Neural progenitor cell (in vitro differentiated cells): Measurements from ENCODE around the gene SMAD7.

Source experiments
- EZH2 ChIP-seq: fragments of 200-600 bp; sonication (generic); IDR thresholded peaks from 2 replicates; pipeline ENCODE4 v1.6.1; 2017; ENCODE audit warnings: antibody characterized with exemption, mild to moderate bottlenecking, moderate library complexity
- EZH2phosphoT487 ChIP-seq: fragments of 200-600 bp; sonication (generic); IDR thresholded peaks from 2 replicates; pipeline ENCODE4 v1.6.1; 2017; ENCODE audit warnings: antibody characterized with exemption
- TF ChIP-seq, protein P1 (sequence below): fragments of 200-600 bp; sonication (generic); IDR thresholded peaks from 2 replicates; pipeline ENCODE4 v1.5.1; 2017; ENCODE audit warnings: antibody characterized with exemption, mild to moderate bottlenecking

DNA sequence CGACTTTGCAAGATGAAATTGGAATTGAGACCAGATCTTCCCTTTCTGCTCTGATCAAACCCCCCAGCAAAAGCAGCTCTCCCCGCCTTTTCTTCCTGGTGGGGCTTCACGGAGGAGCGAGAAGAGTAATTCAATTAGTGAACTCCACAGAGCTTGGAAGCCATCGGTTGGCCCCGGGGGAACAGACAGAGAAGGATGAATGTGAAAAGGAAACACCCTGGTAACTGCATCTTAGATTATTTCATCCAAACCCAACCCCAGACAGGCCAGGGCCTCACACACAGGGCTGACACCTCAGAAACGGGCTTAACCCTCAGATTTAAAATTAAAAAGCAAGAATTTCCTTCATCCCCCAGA is 18.3 kb downstream of the SMAD7 start:
- TF ChIP-seq, protein P1, sequence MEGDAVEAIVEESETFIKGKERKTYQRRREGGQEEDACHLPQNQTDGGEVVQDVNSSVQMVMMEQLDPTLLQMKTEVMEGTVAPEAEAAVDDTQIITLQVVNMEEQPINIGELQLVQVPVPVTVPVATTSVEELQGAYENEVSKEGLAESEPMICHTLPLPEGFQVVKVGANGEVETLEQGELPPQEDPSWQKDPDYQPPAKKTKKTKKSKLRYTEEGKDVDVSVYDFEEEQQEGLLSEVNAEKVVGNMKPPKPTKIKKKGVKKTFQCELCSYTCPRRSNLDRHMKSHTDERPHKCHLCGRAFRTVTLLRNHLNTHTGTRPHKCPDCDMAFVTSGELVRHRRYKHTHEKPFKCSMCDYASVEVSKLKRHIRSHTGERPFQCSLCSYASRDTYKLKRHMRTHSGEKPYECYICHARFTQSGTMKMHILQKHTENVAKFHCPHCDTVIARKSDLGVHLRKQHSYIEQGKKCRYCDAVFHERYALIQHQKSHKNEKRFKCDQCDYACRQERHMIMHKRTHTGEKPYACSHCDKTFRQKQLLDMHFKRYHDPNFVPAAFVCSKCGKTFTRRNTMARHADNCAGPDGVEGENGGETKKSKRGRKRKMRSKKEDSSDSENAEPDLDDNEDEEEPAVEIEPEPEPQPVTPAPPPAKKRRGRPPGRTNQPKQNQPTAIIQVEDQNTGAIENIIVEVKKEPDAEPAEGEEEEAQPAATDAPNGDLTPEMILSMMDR: no peak
- TF ChIP-seq EZH2: no peak
- TF ChIP-seq EZH2phosphoT487: no peak
